ENCODE measurements around the gene MTOR. TPM values are rescaled to one million over a fixed set of nuclear protein-coding genes. Genes with fewer than 3 reads are reported as not detected.
"Not testable (repeated sequence)": the region's sequence is repeated elsewhere in the genome, so short reads cannot be mapped to it uniquely, and the experiment has no call there.

The MTOR gene
- total and polyA plus RNA-seq, 8 donors: 6.3 to 42.4 (median 28.6) TPM

DNA sequence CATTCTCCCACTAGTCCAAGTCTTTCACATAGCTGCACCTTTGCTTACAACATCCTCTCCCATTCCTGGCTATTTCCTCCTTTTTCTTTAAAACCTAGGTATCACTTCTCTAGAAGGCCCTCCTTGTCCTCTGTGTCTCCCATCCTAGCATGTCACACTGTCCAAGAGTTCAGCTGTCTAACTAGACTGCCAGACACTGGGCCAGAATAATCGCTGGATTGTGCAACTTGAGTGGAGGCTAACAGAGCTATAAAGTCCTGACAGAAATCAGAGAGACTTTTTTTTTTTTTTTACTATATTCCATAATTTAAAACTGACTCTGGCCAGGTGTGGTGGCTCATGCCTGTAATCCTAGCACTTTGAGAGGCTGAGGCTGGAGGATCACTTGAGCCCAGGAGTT is 77.4 kb downstream of the MTOR start:
- Histone ChIP-seq H3K27ac (no peak overlapping the region), H3K36me3 (peaks cover 9 to 67% (median 56%) of the 10 kb centered on the region in 4 donors), H3K4me3 (no peak overlapping the region), H3K27me3 (no peaks in the 10 kb centered on the region), H3K9me3 (no peaks in the 10 kb centered on the region), H3K4me1 (peaks cover 0 to 30% (median 14%) of the 10 kb centered on the region in 4 donors)
- intact Hi-C loops (cut with DNase I; ENCODE audit: low total_unique reads): no loop called here
- TF ChIP-seq EP300 (IDR thresholded peaks at IDR 0.05) (no peak), POLR2A (IDR thresholded peaks at IDR 0.05) (no peak), POLR2AphosphoS5 (IDR thresholded peaks at IDR 0.05) (no peak)
- TF ChIP-seq, protein P1, sequence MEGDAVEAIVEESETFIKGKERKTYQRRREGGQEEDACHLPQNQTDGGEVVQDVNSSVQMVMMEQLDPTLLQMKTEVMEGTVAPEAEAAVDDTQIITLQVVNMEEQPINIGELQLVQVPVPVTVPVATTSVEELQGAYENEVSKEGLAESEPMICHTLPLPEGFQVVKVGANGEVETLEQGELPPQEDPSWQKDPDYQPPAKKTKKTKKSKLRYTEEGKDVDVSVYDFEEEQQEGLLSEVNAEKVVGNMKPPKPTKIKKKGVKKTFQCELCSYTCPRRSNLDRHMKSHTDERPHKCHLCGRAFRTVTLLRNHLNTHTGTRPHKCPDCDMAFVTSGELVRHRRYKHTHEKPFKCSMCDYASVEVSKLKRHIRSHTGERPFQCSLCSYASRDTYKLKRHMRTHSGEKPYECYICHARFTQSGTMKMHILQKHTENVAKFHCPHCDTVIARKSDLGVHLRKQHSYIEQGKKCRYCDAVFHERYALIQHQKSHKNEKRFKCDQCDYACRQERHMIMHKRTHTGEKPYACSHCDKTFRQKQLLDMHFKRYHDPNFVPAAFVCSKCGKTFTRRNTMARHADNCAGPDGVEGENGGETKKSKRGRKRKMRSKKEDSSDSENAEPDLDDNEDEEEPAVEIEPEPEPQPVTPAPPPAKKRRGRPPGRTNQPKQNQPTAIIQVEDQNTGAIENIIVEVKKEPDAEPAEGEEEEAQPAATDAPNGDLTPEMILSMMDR (IDR thresholded peaks at IDR 0.05): no peak
- no peak for DNase-seq
- 84 to 100% (median 92%) methylated on average over 1 of the region's 1 CpG for WGBS, 5 donors

DNA sequence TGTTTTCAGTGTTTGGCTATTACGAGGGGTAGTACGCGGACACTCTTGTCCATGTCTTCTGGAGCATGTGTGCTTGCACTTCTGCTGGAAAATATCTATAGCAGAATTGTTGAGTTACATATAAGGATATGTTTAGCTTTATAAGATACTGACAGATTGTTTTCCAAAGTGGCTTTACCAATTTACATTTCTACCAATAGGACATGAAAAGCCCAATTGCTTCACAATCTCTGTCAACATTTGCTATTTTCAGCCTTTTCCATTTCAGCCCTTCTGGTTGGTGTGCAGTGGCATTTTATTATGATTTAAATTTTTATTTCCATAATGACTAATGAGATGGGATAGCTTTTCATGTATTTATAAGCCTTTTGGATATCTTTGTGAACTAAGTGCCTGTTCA is 79.5 kb downstream of the MTOR start:
- no peaks in the 10 kb centered on the region for H3K27me3 ChIP-seq
- intact Hi-C loops (cut with DNase I; ENCODE audit: low total_unique reads): no loop called here
- no peak overlapping the region for H3K4me3 ChIP-seq

DNA sequence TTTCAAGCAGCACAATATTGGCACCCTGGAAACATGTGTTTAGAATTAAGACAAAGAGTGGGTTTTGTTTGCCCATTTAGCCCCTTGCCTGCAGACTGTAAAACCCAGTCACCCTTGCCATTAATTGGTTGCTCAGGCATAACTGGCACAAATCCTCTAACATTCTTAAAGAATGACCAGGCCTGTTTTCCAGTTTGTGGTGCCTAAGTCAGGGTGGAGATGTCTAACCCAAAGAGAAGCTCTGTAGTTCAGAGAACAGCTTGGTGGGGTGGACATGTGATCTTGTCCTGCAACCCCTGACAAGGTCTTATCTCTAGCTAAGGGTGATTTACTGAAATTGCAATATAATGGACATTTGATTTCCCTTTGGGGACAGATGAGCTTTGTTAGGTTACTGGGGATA is 82.0 kb downstream of the MTOR start:
- intact Hi-C loops (cut with DNase I; ENCODE audit: low total_unique reads): no loop called here

More for the DNA sequence above, 79.5 kb downstream of the MTOR start:
- peaks cover 3 to 71% (median 50%) of the 10 kb centered on the region in 4 donors for H3K36me3 ChIP-seq
- H3K27ac ChIP-seq: no peak overlapping the region
- no peak for TF ChIP-seq EP300 (IDR thresholded peaks at IDR 0.05)
- TF ChIP-seq, protein P1 (IDR thresholded peaks at IDR 0.05): no peak
- no peak for TF ChIP-seq POLR2A (IDR thresholded peaks at IDR 0.05)
- no peak for TF ChIP-seq POLR2AphosphoS5 (IDR thresholded peaks at IDR 0.05)
- 95 to 96% (median 96%) methylated on average over 3 of the region's 3 CpGs for WGBS, 5 donors
- no peak for DNase-seq
- H3K4me1 ChIP-seq: peaks cover 0 to 30% (median 15%) of the 10 kb centered on the region in 4 donors
- no peaks in the 10 kb centered on the region for H3K9me3 ChIP-seq

DNA sequence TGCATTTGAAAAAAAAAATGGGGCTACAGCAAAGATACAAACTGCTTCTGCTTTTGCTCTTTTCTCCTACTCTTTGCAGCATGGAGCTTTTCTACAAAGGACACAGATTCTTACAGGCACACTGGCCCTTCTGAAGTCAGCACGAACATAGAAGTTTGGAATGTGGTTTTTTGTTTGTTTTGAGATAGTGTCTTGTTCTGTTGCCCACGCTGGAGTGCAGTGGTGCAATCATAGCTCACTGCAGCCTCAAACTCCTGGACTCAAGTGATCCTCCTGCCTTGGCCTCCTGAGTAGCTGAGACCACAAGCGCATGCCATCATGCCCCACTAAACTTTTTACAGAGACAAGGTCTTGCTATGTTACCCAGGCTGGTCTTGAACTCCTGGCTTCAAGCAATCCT is 82.6 kb downstream of the MTOR start:
- H3K9me3 ChIP-seq; H3K27me3 ChIP-seq; H3K4me3 ChIP-seq; DNase-seq; intact Hi-C loops (cut with DNase I; ENCODE audit: low total_unique reads); H3K27ac ChIP-seq: not testable (repeated sequence)
- peaks cover 0 to 24% (median 12%) of the 10 kb centered on the region in 4 donors for H3K4me1 ChIP-seq
- H3K36me3 ChIP-seq: peaks cover 3 to 64% (median 50%) of the 10 kb centered on the region in 4 donors
- 46 to 57% (median 49%) methylated on average over 3 of the region's 3 CpGs for WGBS, 5 donors

More for the DNA sequence above, 82.0 kb downstream of the MTOR start:
- TF ChIP-seq POLR2AphosphoS5 (IDR thresholded peaks at IDR 0.05) (no peak), EP300 (IDR thresholded peaks at IDR 0.05) (no peak)
- TF ChIP-seq, protein P1 (IDR thresholded peaks at IDR 0.05): no peak
- no peaks in the 10 kb centered on the region for H3K27me3 ChIP-seq
- H3K4me3 ChIP-seq: no peak overlapping the region
- H3K27ac ChIP-seq: no peak overlapping the region
- H3K9me3 ChIP-seq: no peaks in the 10 kb centered on the region
- peaks cover 0 to 24% (median 12%) of the 10 kb centered on the region in 4 donors for H3K4me1 ChIP-seq
- peaks cover 3 to 70% (median 54%) of the 10 kb centered on the region in 4 donors for H3K36me3 ChIP-seq
- DNase-seq: no peak

DNA sequence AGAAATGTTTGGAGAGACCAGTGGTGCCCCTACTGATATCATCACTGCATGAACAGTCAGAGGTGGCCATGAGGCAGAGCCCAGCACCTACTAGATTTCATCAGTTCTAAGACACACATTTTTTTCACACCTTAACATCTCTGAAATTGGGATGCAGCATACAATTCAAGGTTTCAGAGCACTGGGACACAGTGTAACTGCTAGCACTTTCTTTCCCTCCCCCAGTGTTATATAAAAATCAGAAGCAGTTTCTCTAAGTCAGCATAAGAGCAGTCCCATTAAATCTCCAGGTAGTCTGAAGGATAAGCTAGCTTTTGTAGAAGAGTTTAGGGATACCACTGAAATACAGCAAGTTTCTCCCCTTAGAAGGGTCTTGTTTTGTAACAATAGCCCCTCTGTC is 83.2 kb downstream of the MTOR start:
- Histone ChIP-seq H3K4me1 (peaks cover 0 to 24% (median 12%) of the 10 kb centered on the region in 4 donors), H3K4me3 (no peak overlapping the region), H3K27me3 (no peaks in the 10 kb centered on the region), H3K9me3 (no peaks in the 10 kb centered on the region), H3K36me3 (peaks cover 0 to 63% (median 46%) of the 10 kb centered on the region in 4 donors), H3K27ac (no peak overlapping the region)
- DNase-seq: no peak
- TF ChIP-seq POLR2AphosphoS5 (IDR thresholded peaks at IDR 0.05) (no peak), EP300 (IDR thresholded peaks at IDR 0.05) (no peak), POLR2A (IDR thresholded peaks at IDR 0.05) (no peak)
- TF ChIP-seq, protein P1 (IDR thresholded peaks at IDR 0.05): no peak
- intact Hi-C loops (cut with DNase I; ENCODE audit: low total_unique reads): no loop called here

Data from stomach (tissue), 9 donors.